CD4-positive, alpha-beta memory T cell (primary cell): Measurements from ENCODE around the gene TLK2. TPM values are rescaled to one million over a fixed set of nuclear protein-coding genes. Genes with fewer than 3 reads are reported as not detected.

Source experiments
- CTCF ChIA-PET: fragments of 350-600 bp; sonication (Branson Sonifier 250); formaldehyde crosslinking; loops from one replicate; lab custom pipeline; 2021; ENCODE audit warnings: inconsistent platforms; ENCODE audit not compliant: partially characterized antibody; lab: Charles Lee
- POLR2A ChIA-PET: fragments of 350-600 bp; sonication (Branson Sonifier 250); formaldehyde crosslinking; loops from one replicate; lab custom pipeline; 2021; ENCODE audit not compliant: partially characterized antibody; lab: Charles Lee
- DNase-seq, 5 donors: peaks; one replicate each; pipeline versions ENCODE4 v3.0.0 to v3.0.0-alpha.2; 2020 to 2022; ENCODE audit warnings: mixed read lengths in 1 of 5
- H3K27ac ChIP-seq: one replicate; pipeline ENCODE4 v1.7.0; 2013; ENCODE audit warnings: low read depth, low read length
- H3K27me3 ChIP-seq: 2 replicates; pipeline ENCODE4 v1.7.0; 2013; ENCODE audit warnings: mild to moderate bottlenecking, low read length, moderate library complexity; ENCODE audit not compliant: insufficient read depth
- H3K36me3 ChIP-seq: 2 replicates; pipeline ENCODE4 v1.7.0; 2013; ENCODE audit warnings: mild to moderate bottlenecking, low read length, moderate library complexity; ENCODE audit not compliant: insufficient read depth
- H3K4me1 ChIP-seq: 2 replicates; pipeline ENCODE4 v1.7.0; 2013; ENCODE audit warnings: mild to moderate bottlenecking, low read length, moderate library complexity; ENCODE audit not compliant: insufficient read depth
- H3K4me3 ChIP-seq, 2 donors: one replicate each; pipeline ENCODE4 v1.7.0; 2013; ENCODE audit warnings: low read length in 2 of 2, mild to moderate bottlenecking in 1 of 2
- H3K9me3 ChIP-seq, 2 donors: one replicate each; pipeline ENCODE4 v1.7.0; 2013; ENCODE audit warnings: low read length in 2 of 2, control low read depth in 1 of 2; ENCODE audit not compliant: control insufficient read depth in 1 of 2
- H3K27ac Mint-ChIP-seq, 7 donors: one replicate each; pipeline ENCODE4 v1.8.0; 2020 to 2021; ENCODE audit warnings: mixed read lengths in 7 of 7, mild to moderate bottlenecking in 6 of 7, inconsistent platforms in 3 of 7, moderate library complexity in 3 of 7
- H3K27me3 Mint-ChIP-seq, 2 donors: one replicate each; pipeline ENCODE4 v1.8.0; 2020 to 2021; ENCODE audit warnings: mixed read lengths in 2 of 2
- H3K36me3 Mint-ChIP-seq, 2 donors: one replicate each; pipeline ENCODE4 v1.8.0; 2020 to 2021; ENCODE audit warnings: mixed read lengths in 2 of 2, inconsistent platforms in 1 of 2, mild to moderate bottlenecking in 1 of 2
- H3K4me1 Mint-ChIP-seq, 4 donors: one replicate each; pipeline ENCODE4 v1.8.0; 2020 to 2021; ENCODE audit warnings: mixed read lengths in 4 of 4, mild to moderate bottlenecking in 1 of 4
- H3K4me3 Mint-ChIP-seq, 8 donors: one replicate each; pipeline ENCODE4 v1.8.0; 2020 to 2021; ENCODE audit warnings: mixed read lengths in 8 of 8, mild to moderate bottlenecking in 7 of 8, moderate library complexity in 6 of 8, inconsistent platforms in 3 of 8
- H3K9me3 Mint-ChIP-seq, 8 donors: one replicate each; pipeline ENCODE4 v1.8.0; 2020 to 2021; ENCODE audit warnings: mixed read lengths in 8 of 8, mild to moderate bottlenecking in 5 of 8, inconsistent platforms in 3 of 8, moderate library complexity in 1 of 8
- intact Hi-C: fragments of 100-400 bp; cut with micrococcal nuclease; formaldehyde crosslinking; loops from one replicate; pipeline ENCODE4 v1.15.1; 2023
- polyA plus RNA-seq, 2 donors: library from polyadenylated mRNA; unstranded; fragments of 300-500 nt; fragmentation: Illumina TruSeq; gene quantifications; one replicate each; pipeline ENCODE4 v1.2.3, GENCODE V29; 2021
- total RNA-seq, 2 experiments: library from RNA; stranded (reverse); gene quantifications; one replicate each; pipeline ENCODE4 v1.2.3, GENCODE V29; 2021

The TLK2 gene
- total and polyA plus RNA-seq, 4 experiments from 2014 or later = 2.4 to 67.7 (median 40.1) TPM

DNA sequence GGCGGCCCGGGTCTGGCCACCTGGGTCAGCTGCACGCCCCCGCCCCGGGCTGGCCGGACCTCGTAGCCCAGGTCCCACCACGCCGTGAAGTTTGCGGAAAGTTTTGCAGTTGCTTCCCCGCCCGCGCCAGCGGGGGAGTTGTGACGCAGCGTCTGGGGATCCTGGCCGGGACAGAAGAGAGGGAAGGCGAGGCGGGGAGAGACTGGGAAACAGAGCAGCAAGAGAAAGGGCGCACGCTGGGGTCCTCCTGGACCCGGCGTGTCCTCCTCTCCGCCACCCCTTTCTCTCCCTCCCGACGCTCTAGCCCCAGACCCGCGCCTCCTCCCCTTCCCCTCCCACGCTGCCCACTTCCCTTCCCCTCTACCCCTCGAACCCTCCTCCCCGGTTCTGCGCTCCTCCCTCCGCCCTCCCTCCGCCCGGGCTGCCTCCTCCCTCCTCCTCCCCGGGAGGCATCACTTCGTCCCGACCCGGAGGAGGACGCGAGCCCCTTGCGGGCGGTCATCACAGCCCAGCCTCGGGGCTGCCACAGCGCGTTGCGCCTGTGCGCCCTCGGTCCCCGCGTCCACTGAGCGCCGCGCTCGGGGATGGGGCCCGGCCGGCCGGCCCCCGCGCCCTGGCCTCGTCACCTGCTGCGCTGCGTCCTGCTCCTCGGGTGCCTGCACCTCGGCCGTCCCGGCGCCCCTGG lies 148.7 kb downstream of the TLK2 start, which contains the start of gene MRC2:
Gene MRC2 (plus strand): TSS at position 452 of the 685 bp plus-strand sequence. CDS start 133 bp downstream, at position 585.
- Histone ChIP-seq H3K4me1 (peaks cover 12% of the 10 kb centered on the region), H3K27me3 (no peaks in the 10 kb centered on the region), H3K27ac (no peak within 1 kb of the TSS), H3K36me3 (no peaks in the 10 kb centered on the region), H3K9me3 (no peaks in the 10 kb centered on the region), H3K4me3 (peak within 1 kb of the TSS in 1 of 2 donors; percentile 41)
- peak within 1 kb of the TSS; percentile 78 to 91 (median 86) for H3K4me3 Mint-ChIP-seq
- ChIA-PET CTCF (no interaction called here), POLR2A (no interaction called here)
- peak in 1 of 5 donors; percentile 12 for DNase-seq
- intact Hi-C loops = no loop called here
- peak within 1 kb of the TSS in 4 of 7 donors; percentile 33 to 78 (median 47) for H3K27ac Mint-ChIP-seq
- H3K27me3 Mint-ChIP-seq = peaks cover 5 to 10% of the 10 kb centered on the region in 2 donors
- no peaks in the 10 kb centered on the region for H3K9me3 Mint-ChIP-seq
- peaks cover 2 to 3% of the 10 kb centered on the region in 2 donors for H3K36me3 Mint-ChIP-seq
- H3K4me1 Mint-ChIP-seq = peaks cover 9 to 26% (median 17%) of the 10 kb centered on the region in 4 donors

DNA sequence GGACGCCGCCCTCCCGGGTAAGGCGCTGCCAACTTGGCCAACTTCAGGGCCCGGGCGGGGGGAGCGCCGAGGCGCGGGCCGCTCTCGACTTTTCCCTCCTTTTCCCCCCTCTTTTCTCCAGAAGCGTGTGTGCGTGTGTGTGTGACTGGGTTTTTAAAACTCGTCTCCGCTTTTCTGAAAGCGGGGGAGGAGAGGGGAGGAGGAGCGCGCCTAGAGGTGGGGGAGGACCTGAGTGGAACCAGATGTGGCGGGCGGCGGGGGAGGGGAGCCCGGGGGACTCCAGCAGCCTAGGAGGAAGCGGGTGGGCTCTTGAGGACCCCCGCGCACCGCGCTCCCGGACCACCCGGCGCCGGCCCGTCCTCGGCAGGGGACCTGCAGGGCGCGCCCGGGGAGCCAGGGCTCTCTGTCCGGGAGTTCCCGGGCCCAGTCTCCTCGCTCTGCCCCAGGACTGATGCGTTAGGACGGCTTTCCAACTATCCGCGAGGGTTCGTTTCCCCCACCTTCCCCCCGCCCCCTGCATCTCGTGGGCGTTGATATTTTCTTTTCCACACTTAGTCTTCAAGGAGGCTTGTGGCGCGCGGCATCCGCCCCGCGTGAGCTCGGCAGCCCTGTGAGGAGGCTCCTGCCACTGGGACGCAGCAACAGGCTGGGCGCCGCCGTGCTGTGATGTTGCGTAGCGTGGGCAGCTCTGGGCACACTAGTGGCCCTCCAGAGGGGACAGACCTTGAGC lies 149.4 kb downstream of the TLK2 start:
- CTCF ChIA-PET = no interaction called here
- intact Hi-C loops = no loop called here
- H3K27me3 ChIP-seq = no peaks in the 10 kb centered on the region

GRCh38 chr17:62628831-62629555 lies 150.4 kb downstream of the TLK2 start:
- Mint-ChIP-seq H3K4me1 (peaks cover 9 to 26% (median 17%) of the 10 kb centered on the region in 4 donors), H3K4me3 (peak overlapping the region; percentile 78 to 91 (median 86)), H3K36me3 (peaks cover 0 to 2% of the 10 kb centered on the region in 2 donors), H3K27me3 (peaks cover 5 to 10% of the 10 kb centered on the region in 2 donors), H3K27ac (peak overlapping the region in 2 of 7 donors; percentile 33 to 78), H3K9me3 (no peaks in the 10 kb centered on the region)
- CTCF ChIA-PET = no interaction called here
- no peaks in the 10 kb centered on the region for H3K9me3 ChIP-seq
- POLR2A ChIA-PET = interaction anchor here (0.8 kb wide), 1 partner anchor 21 kb away, joined by 3 read pairs; no protein-coding TSS in a partner anchor
- DNase-seq = no peak
- peaks cover 12% of the 10 kb centered on the region for H3K4me1 ChIP-seq
- H3K4me3 ChIP-seq = no peak overlapping the region
- H3K27ac ChIP-seq = no peak overlapping the region
- intact Hi-C loops = no loop called here
- no peaks in the 10 kb centered on the region for H3K36me3 ChIP-seq
- no peaks in the 10 kb centered on the region for H3K27me3 ChIP-seq

More for the DNA sequence above, 149.4 kb downstream of the TLK2 start:
- DNase-seq = peak in 1 of 5 donors; percentile 11
- Mint-ChIP-seq H3K4me1 (peaks cover 9 to 26% (median 17%) of the 10 kb centered on the region in 4 donors), H3K27me3 (peaks cover 5 to 10% of the 10 kb centered on the region in 2 donors), H3K4me3 (peak overlapping the region; percentile 78 to 91 (median 86)), H3K36me3 (peaks cover 0 to 2% of the 10 kb centered on the region in 2 donors), H3K27ac (peak overlapping the region in 4 of 7 donors; percentile 33 to 78 (median 47)), H3K9me3 (no peaks in the 10 kb centered on the region)
- Histone ChIP-seq H3K27ac (no peak overlapping the region), H3K36me3 (no peaks in the 10 kb centered on the region), H3K9me3 (no peaks in the 10 kb centered on the region), H3K4me1 (peaks cover 12% of the 10 kb centered on the region), H3K4me3 (peak overlapping the region in 1 of 2 donors; percentile 41)
- POLR2A ChIA-PET = interaction anchor here (0.8 kb wide), 1 partner anchor 20 kb away, joined by 3 read pairs; no protein-coding TSS in a partner anchor

GRCh38 chr17:62629556-62630364 lies 151.1 kb downstream of the TLK2 start:
- ChIA-PET CTCF (no interaction called here), POLR2A (no interaction called here)
- Mint-ChIP-seq H3K27me3 (peaks cover 5 to 10% of the 10 kb centered on the region in 2 donors), H3K27ac (no peak overlapping the region), H3K9me3 (no peaks in the 10 kb centered on the region), H3K4me1 (peaks cover 9 to 26% (median 17%) of the 10 kb centered on the region in 4 donors), H3K36me3 (peaks cover 0 to 2% of the 10 kb centered on the region in 2 donors), H3K4me3 (peak overlapping the region in 3 of 8 donors; percentile 15 to 26 (median 15))
- Histone ChIP-seq H3K27me3 (no peaks in the 10 kb centered on the region), H3K9me3 (no peaks in the 10 kb centered on the region), H3K4me3 (no peak overlapping the region), H3K36me3 (no peaks in the 10 kb centered on the region), H3K4me1 (peaks cover 12% of the 10 kb centered on the region), H3K27ac (no peak overlapping the region)
- no peak for DNase-seq
- intact Hi-C loops = no loop called here

DNA sequence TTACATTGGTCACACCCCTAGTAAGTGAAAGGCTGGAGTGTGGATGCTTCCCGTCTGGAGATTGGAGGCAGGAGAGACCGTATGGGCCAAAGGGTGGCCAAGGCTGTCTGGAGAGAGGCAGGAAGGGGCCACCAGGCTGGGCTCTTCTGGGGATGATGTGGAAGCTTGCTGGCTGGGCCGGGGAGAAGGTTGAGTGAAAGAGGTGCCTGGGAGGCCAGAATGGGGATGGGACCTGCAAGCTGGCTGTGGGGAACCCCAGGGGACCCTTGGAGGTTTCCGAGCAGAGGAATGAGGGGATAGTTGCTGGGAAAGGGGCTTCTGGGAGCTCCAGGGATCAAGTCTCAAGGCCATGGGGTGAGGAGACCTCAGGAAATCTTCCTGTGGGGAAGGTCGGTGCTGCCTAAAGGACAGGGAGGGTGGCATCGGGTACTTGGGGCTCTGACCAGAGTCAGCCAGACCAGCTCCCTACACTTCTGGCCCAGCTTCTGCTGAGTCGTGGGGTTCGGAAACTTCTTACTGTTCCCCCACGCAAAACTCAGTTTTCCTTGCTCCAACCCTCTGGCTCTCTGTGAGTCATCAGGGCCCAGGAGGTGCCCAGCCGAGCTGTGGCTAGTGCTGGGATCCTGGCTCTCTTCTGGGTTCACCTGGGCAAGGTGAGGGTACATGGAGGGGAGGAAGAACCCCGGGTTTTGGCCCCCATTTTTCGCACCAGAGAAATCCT lies 151.9 kb downstream of the TLK2 start:
- ChIA-PET POLR2A (no interaction called here), CTCF (no interaction called here)
- H3K4me1 ChIP-seq = peaks cover 12% of the 10 kb centered on the region
- no peaks in the 10 kb centered on the region for H3K9me3 Mint-ChIP-seq
- peaks cover 9 to 26% (median 18%) of the 10 kb centered on the region in 4 donors for H3K4me1 Mint-ChIP-seq
- no peak overlapping the region for H3K27ac Mint-ChIP-seq
- DNase-seq = no peak
- no peak overlapping the region for H3K27ac ChIP-seq
- no peaks in the 10 kb centered on the region for H3K36me3 ChIP-seq
- peak overlapping the region in 3 of 8 donors; percentile 15 to 35 (median 21) for H3K4me3 Mint-ChIP-seq
- H3K4me3 ChIP-seq = no peak overlapping the region
- intact Hi-C loops = no loop called here
- peaks cover 5 to 10% of the 10 kb centered on the region in 2 donors for H3K27me3 Mint-ChIP-seq
- H3K9me3 ChIP-seq = no peaks in the 10 kb centered on the region
- H3K36me3 Mint-ChIP-seq = peaks cover 0 to 2% of the 10 kb centered on the region in 2 donors
- no peaks in the 10 kb centered on the region for H3K27me3 ChIP-seq
